ENCODE results near the gene TIMM21.

Gene TIMM21

GRCh38 chr18:74147779-74148542 lies at the start of gene TIMM21, which contains the start of gene FBXO15:
TIMM21 (plus strand) TSS chr18:74148523; CDS start chr18:74148809, 286 bp downstream.
FBXO15 (minus strand) TSS chr18:74147834; CDS start chr18:74147785, 49 bp downstream.
- DNase-seq: peak; percentile 99

- no peak for DNase-seq
Observed at GRCh38 chr18:74108460-74108859, 39.9 kb upstream of the TIMM21 start.

DNA sequence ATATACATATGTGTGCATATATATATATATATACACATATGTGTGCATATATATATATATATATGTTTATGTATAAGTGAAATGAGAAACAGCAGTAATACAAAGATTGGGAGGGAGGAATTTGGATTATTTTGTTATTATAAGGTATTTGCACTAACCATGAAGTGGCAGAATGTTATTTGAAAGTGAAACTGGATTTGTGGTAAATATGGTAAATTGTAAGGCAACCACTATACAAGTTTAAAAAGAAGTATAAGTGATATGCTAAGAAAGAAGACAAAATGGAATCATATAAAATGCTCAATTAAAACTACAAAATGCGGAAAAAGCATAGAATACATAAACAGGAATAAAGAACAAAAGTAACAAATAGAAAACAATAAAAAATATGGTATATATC lies 38.2 kb upstream of the TIMM21 start:
- DNase-seq: no peak

DNA sequence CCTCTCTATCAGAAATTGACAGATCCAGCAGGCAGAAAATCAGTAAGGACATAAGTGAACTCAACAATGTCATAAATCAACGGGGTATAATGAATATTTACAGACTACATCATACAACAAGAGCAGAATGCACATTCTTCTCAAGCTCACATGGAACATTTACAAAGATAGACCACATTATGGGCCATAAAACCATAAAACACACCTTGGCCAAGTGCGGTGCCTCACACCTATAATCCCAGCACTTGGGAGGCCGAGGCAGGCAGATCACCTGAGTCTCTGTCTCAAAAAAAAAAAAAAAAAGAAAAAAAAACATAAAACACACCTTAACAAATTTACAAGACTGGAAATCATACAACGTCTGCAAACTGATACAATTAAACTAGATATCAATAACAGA lies 37.3 kb upstream of the TIMM21 start:
- DNase-seq: no peak

- DNase-seq: no peak
Observed at GRCh38 chr18:74113711-74114110, 34.6 kb upstream of the TIMM21 start.

DNA sequence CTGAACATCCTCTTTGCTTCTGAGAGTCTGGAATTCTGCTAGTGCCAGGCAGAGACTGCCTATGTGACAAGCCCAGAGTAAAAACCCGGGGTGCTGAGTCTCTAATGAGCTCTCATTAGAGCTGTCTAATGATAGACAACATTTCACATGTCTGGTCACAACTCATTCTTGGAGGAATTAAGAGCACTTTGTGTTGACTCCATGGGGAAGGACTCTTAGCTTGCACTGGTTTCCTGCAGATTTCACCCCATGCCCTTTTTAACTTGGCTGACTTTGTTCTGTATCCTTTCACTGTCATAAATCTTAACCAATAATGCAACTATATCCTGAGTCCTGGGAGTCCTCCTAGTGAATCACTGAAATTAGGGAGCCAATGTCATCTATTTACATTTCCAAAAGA lies 34.2 kb upstream of the TIMM21 start:
- peak; percentile 57 for DNase-seq

DNA sequence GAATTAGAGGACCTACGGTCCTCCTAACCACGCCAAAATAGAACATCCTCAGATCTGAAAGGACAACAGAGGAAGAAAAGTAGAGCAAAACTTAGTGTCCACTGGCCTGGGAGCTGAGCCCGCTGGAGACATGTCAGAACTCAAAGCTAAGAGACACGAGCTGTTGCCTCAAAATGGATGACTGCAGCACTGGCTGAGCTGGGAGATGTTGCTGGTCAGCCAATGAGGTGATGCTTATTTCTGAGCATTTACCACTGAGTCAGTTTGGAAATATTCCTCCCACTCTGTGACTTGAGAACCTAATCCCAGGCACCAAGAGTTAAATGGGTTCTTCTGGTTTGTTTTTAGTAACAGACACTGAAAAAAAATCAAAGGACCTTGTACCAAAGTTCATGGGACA lies 33.3 kb upstream of the TIMM21 start:
- no peak for DNase-seq

- peak; percentile 75 for DNase-seq
Observed at GRCh38 chr18:74116633-74117554, 31.4 kb upstream of the TIMM21 start.

- DNase-seq: no peak
Observed at GRCh38 chr18:74123200-74123599, 25.1 kb upstream of the TIMM21 start.

GRCh38 chr18:74124642-74125041 lies 23.7 kb upstream of the TIMM21 start:
- DNase-seq: no peak

GRCh38 chr18:74126684-74127655 lies 21.4 kb upstream of the TIMM21 start:
- DNase-seq: no peak

GRCh38 chr18:74128159-74128558 lies 20.2 kb upstream of the TIMM21 start:
- no peak for DNase-seq

DNA sequence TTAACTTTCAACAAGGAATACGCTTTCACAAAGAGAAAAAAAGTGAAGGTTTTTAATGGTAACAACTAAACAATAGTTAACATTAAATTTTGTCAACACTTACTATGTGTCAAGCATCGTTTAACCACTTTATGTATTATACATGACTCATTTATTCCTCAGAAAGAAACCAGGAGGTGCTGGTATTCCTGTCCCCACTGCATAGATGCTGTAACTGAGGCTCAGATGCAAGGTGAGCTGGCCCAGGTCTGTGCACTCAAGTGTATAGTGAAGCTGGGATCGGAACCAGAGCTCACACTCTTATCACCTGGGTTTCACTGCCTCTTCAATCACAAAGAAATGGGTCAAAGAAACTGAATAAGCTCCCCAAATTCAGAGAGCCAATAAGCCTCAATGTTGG lies 17.2 kb upstream of the TIMM21 start:
- no peak for DNase-seq

- no peak for DNase-seq
Observed at GRCh38 chr18:74132201-74132600, 16.1 kb upstream of the TIMM21 start.

DNA sequence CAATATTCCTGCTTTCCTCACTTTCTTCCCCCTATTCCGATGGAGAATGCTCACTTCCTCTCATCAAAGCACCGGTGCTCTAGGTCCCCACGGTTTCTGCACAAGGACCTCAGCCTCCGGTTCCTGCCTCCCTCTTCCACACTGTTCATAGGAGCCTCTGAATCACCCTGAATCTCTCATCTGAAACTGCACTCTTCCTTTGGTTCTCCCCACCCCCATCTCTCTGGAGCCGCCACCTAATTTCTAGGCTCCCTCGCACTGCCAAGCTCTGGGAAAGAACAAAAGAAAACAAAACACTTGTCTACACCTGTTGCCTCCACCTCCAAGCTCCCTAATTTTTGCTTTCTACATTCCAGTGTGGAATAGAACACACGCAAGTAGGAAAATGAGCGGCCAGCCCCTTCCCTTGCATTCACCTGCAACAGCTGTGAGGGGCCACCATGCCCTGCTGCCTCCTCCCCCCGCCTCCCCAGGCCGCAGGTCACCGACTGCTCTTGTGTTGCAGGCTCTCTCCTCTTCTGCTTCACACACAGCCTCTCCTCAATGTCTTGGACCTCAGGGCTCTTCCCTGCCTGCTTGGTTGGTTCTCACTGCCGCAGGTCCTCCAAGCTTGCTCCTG lies 10.3 kb upstream of the TIMM21 start:
- no peak for DNase-seq

DNA sequence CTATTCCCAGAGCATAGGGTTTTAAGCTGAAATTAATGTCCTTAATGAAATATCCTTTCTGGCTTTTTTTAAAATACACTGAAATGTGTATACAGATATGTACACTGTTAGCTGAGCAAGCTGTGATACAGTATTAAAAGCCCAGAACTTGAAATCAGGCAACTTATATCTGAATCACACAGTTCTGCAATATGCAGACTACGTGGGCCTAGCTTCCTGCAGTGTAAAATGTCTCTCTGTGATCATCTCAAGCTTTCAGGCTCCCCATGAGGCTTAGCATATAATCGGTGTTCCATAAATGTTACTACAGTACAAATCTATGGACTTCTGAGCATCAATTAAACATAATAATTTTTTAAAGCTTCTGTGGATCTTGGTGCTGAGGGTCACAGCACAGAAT lies 8.9 kb upstream of the TIMM21 start:
- DNase-seq: no peak

- no peak for DNase-seq
Observed at GRCh38 chr18:74139888-74140287, 8.4 kb upstream of the TIMM21 start.

- no peak for DNase-seq
Observed at GRCh38 chr18:74140582-74140981, 7.7 kb upstream of the TIMM21 start.

- DNase-seq: no peak
Observed at GRCh38 chr18:74141667-74142066, 6.7 kb upstream of the TIMM21 start.

- no peak for DNase-seq
Observed at GRCh38 chr18:74142252-74142651, 6.1 kb upstream of the TIMM21 start.

DNA sequence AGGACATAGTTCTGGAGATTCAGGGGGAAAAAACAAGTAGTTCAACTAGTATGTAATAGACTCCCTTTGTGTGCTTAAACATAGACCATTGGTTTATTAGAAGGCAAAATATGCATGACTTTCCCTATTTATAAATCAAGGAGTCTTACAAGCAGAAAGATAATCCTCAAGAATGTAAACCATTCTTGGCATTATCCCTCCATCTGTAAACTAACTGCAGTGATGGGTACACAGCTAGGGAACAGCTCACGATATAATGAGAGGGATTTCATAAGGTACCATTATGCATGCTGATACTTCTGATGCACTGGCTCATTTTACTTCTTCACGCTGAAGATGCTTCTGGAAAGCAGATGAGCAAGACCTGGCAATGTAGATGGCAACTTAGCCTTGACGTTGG lies 1.6 kb upstream of the TIMM21 start:
- DNase-seq: peak; percentile 20

GRCh38 chr18:74147491-74147778 lies 888 bp upstream of the TIMM21 start:
- no peak for DNase-seq
